ENCODE data around the gene S100A5.

S100A5 gene

DNA sequence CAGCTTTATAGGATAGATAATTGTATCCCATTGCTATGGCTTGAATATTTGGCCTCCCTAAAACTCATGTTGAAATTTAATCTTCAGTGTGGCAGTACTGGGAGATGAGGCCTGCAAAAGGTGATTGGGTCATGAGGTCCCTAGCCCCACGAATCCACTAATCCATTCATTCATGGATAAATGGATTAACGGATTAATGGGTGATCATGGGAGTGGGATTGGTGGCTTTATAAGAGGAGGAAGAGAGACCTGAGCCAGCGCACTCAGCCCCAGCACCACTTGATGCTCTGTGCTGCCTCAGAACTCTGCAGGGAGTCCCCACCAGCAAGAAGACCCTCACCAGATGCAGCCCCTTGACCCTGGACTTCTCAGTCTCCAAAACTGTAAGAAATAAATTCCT is 37.0 kb downstream of the S100A5 start:
- DNase-seq, result no peak

DNA sequence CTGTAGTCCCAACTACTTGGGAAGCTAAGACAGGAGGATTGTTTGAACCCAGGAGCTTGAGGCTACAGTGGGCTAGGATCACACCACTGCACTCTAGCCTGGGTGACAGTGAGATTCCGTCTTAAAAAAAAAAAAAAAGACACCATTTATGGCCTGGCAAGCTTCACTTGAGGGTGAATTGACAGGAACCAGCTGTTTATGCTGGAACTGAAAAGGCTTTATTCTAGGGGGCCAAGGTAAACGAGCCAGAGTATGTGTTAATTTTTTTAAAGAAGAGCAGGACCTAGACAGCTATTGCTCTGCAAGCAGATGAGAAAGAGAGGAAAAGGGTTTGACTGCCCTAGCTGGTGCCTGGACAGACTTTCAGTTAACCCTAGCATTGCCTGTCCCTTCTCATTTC is 42.0 kb downstream of the S100A5 start:
- DNase-seq, result no peak

DNA sequence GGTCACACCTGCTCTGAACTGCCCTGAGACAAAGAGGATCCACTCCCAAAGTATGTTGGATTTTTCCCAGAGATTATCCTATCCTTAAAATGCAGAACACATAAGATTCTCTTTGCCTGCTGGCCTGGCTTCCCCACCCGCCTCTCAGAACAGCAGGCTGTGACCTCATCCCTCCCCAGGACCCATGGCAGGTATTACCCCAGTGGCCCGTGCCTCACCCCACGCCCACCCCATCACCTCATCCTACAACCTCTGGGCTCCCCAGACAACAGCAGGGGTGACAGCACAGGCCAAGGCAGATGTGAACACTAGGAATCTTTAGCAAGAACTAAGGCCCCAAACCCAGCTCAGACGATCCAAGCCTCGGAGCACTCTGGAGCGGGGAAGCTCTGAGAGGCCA is 45.2 kb downstream of the S100A5 start:
- DNase-seq, result no peak

DNA sequence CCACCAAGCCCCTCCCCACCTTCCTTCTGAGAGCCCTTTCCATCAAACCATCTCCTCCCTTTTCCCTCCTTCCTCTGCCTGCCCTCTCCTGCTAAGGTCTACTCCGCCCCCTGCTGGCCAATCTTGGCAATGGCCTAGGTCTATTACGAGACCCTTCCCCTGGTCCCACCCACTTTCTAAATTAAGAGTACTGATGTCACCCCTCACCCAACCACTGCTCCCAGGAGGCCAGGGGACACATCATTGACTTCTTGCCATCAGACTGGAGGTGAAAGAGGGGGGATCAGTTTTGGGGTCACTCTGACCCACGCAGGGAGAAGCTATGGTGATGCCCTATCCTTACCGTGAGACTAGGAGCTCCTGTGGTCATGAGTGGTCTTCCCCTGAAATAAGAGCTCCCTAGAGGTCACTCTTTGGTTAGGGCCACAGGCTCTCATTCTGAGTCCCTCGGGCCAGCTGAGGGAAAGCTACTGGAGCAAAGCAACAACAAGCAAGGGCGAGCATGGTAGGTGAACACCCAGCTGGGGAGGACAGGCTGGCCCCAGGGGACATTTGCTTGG is 45.7 kb downstream of the S100A5 start:
- DNase-seq, result peak; percentile 97

DNA sequence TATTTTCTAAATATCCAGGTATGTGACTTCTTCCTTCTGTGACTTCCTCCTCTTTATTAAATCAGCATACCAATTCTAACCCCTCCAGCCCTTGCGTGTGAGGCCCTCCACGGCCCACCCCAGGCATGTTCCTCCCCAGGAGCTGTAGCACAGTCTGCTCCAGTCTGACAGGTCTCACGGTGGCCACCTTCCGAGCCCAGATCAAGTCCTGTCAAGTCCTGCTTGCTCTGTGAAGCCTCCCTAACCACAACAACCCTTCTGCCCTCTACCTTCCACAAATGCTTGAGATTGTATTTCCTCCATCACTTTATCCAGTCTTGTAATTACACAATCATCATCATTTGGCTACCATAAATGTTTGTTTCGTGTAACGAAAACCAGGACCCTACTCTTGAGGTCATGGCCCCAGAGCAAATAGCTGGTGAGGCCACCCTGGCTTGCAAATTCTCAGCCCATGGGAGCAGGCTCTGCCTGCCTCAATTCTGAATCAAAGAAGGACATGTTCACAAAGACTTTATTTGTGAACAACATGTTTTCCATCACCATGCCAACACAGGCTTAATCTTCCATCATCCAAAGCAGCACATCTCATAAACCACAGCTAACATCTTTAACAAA is 47.3 kb downstream of the S100A5 start:
- DNase-seq, result no peak

DNA sequence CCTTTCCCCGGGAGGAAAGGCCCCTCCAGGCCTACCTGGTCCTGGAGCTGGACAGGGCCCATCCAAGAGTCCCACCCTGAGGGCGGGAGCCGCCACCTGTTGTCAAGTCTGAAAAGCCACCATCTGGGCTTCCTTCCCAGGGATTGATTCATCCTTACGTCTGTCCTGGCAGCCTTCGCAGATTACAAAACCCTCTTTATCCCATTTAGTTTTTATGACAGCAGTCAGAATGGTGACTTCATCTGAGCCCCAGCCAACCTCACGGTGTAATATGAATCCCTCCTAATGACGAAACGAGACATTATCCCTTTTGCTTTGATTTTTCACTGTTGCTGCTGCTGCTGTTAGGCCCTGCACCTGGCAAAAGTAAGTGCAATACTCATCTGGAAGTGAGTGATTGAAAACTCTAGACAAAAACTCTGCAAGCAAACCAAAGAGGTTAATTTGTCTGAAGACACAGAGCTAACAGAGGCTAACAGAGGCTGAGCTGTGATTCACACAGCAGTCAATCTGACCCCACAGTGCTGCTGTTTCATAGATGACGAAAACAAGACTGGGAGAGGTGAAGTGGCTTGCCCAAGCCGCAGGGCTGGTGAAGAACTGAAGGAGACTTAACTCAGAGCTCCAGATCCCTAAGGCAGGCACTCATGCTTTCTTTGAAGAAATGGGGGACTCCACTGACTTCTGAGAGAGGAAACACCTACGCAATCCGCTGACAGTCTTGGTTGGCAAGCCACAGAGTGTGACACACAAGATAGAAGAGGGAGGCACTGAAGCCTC is 50.3 kb downstream of the S100A5 start:
- DNase-seq, result peak; percentile 57

DNA sequence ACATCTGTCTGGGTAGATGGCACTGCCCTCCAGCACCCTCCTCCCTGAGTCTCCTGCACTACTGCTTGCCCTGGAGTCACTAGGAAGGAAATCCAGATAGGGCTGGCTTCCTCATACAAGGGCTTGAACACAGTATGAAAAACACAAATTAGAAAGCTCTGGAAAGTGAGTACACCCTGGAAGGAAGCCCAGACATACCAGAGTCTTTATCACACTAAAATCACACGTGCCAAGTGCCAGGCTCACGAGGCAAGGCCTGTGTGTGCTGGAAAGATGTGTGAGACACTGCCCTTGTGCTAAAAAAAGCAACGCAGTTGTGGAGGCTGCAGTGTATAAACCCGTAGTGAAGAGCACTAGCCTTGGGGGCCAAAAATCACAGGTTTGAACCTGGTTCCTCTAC is 52.0 kb downstream of the S100A5 start:
- no peak for DNase-seq

DNA sequence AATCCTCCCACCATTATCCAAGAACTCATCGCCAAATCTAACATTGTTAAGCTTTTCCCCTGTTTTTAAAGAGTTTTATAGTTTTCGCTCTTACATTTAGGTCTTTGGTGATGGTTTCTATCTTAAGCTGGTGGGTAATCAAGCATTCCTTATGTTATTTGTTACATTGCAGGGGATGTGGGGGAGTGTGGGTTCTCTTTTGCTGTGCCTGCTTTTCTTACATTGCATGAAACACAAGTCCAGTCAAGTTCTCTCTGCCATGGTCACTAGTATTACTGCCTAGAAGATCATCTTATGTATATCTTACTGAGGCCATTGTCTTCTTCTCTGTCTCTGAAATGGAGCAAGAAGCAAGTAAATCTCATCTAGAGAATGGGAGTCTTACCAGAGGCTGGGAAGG is 53.0 kb downstream of the S100A5 start:
- no peak for DNase-seq
